Central memory CD8-positive, alpha-beta T cell (primary cell): ENCODE data around the gene KIF3A.

Experiments
- ATAC-seq: fragments of 150-1000 bp; cut with Tn5 transposase; replicated peaks from 2 replicates; pipeline ENCODE4 v1.10.0; 2022; ENCODE audit warnings: mild to moderate bottlenecking, moderate FRiP score, moderate number of reproducible peaks; ENCODE audit not compliant: poor library complexity, severe bottlenecking; ENCODE audit errors: extremely low read depth
- DNase-seq, 2 donors: peaks; one replicate each; pipeline ENCODE4 v3.0.0; 2021; ENCODE audit warnings: low spot score in 2 of 2
- H3K27ac Mint-ChIP-seq: one replicate; pipeline ENCODE4 v1.8.0; 2022; ENCODE audit warnings: low read depth, mild to moderate bottlenecking, moderate library complexity, mixed read lengths
- H3K27me3 Mint-ChIP-seq: one replicate; pipeline ENCODE4 v1.8.0; 2022; ENCODE audit warnings: mixed read lengths
- H3K36me3 Mint-ChIP-seq: one replicate; pipeline ENCODE4 v1.8.0; 2022; ENCODE audit warnings: mild to moderate bottlenecking, moderate library complexity, mixed read lengths; ENCODE audit not compliant: insufficient read depth
- H3K4me1 Mint-ChIP-seq: one replicate; pipeline ENCODE4 v1.8.0; 2022; ENCODE audit warnings: mixed read lengths
- H3K4me3 Mint-ChIP-seq: one replicate; pipeline ENCODE4 v1.8.0; 2022; ENCODE audit warnings: mild to moderate bottlenecking, moderate library complexity, mixed read lengths
- H3K9me3 Mint-ChIP-seq: one replicate; pipeline ENCODE4 v1.8.0; 2022; ENCODE audit warnings: mixed read lengths

Gene KIF3A

GRCh38 chr5:132653716-132654115 lies 83.6 kb downstream of the KIF3A start:
- H3K27me3 Mint-ChIP-seq = peaks cover 8% of the 10 kb centered on the region
- ATAC-seq (no peak), DNase-seq (no peak)
- H3K27ac Mint-ChIP-seq = no peak overlapping the region
- no peaks in the 10 kb centered on the region for H3K36me3 Mint-ChIP-seq
- peaks cover under 1% of the 10 kb centered on the region for H3K9me3 Mint-ChIP-seq
- no peak overlapping the region for H3K4me3 Mint-ChIP-seq
- H3K4me1 Mint-ChIP-seq = peaks cover 9% of the 10 kb centered on the region

- peaks cover 7% of the 10 kb centered on the region for H3K4me1 Mint-ChIP-seq
- DNase-seq = no peak
- no peaks in the 10 kb centered on the region for H3K36me3 Mint-ChIP-seq
- no peak for ATAC-seq
- no peak overlapping the region for H3K4me3 Mint-ChIP-seq
- peaks cover 7% of the 10 kb centered on the region for H3K27me3 Mint-ChIP-seq
- H3K9me3 Mint-ChIP-seq = peaks cover 11% of the 10 kb centered on the region
- no peak overlapping the region for H3K27ac Mint-ChIP-seq
Measured at GRCh38 chr5:132651838-132652469, 85.4 kb downstream of the KIF3A start.

GRCh38 chr5:132648355-132648754 lies 89.0 kb downstream of the KIF3A start:
- no peaks in the 10 kb centered on the region for H3K36me3 Mint-ChIP-seq

GRCh38 chr5:132647473-132647872 lies 89.9 kb downstream of the KIF3A start:
- ATAC-seq (no peak), DNase-seq (no peak)
- Mint-ChIP-seq H3K27ac (no peak overlapping the region), H3K4me3 (no peak overlapping the region), H3K36me3 (peaks cover 5% of the 10 kb centered on the region), H3K9me3 (peaks cover 11% of the 10 kb centered on the region), H3K4me1 (no peaks in the 10 kb centered on the region), H3K27me3 (no peaks in the 10 kb centered on the region)

More at GRCh38 chr5:132648355-132648754, 89.0 kb downstream of the KIF3A start:
- Mint-ChIP-seq H3K27ac (no peak overlapping the region), H3K9me3 (peaks cover 11% of the 10 kb centered on the region), H3K4me1 (no peaks in the 10 kb centered on the region), H3K27me3 (no peaks in the 10 kb centered on the region), H3K4me3 (no peak overlapping the region)
- DNase-seq (no peak), ATAC-seq (no peak)

- Mint-ChIP-seq H3K27me3 (no peaks in the 10 kb centered on the region), H3K4me1 (no peaks in the 10 kb centered on the region), H3K4me3 (no peak overlapping the region), H3K9me3 (peaks cover 11% of the 10 kb centered on the region), H3K36me3 (peaks cover 9% of the 10 kb centered on the region), H3K27ac (no peak overlapping the region)
- ATAC-seq (no peak), DNase-seq (no peak)
Measured at GRCh38 chr5:132646583-132647266, 90.6 kb downstream of the KIF3A start.

- no peak for ATAC-seq
- H3K4me3 Mint-ChIP-seq = no peak overlapping the region
- DNase-seq = no peak
- no peaks in the 10 kb centered on the region for H3K4me1 Mint-ChIP-seq
- peaks cover 20% of the 10 kb centered on the region for H3K36me3 Mint-ChIP-seq
- H3K27me3 Mint-ChIP-seq = no peaks in the 10 kb centered on the region
- H3K9me3 Mint-ChIP-seq = peaks cover 11% of the 10 kb centered on the region
- no peak overlapping the region for H3K27ac Mint-ChIP-seq
Measured at GRCh38 chr5:132644177-132644576, 93.2 kb downstream of the KIF3A start.
